Skeletal muscle tissue (tissue), 4 donors: ENCODE data around the gene YPEL4. TPM values are rescaled to one million over a fixed set of nuclear protein-coding genes. Genes with fewer than 3 reads are reported as not detected.

Source experiments
- H3K27ac ChIP-seq: one replicate; pipeline ENCODE4 v1.7.0; 2013; ENCODE audit warnings: mild to moderate bottlenecking, low read depth, low read length, inconsistent platforms
- H3K27me3 ChIP-seq, 3 donors: one replicate each; pipeline ENCODE4 v1.7.0; 2013; ENCODE audit warnings: low read length in 3 of 3; ENCODE audit not compliant: control insufficient read depth in 3 of 3, insufficient read depth in 3 of 3
- H3K36me3 ChIP-seq, 3 donors: one replicate each; pipeline ENCODE4 v1.7.0; 2013; ENCODE audit warnings: low read length in 3 of 3; ENCODE audit not compliant: control insufficient read depth in 3 of 3, insufficient read depth in 3 of 3
- H3K4me1 ChIP-seq, 3 donors: one replicate each; pipeline ENCODE4 v1.7.0; 2013; ENCODE audit warnings: low read length in 3 of 3, mild to moderate bottlenecking in 3 of 3; ENCODE audit not compliant: control insufficient read depth in 3 of 3, insufficient read depth in 3 of 3
- H3K4me3 ChIP-seq, 3 donors: one replicate each; pipeline ENCODE4 v1.7.0; 2013; ENCODE audit warnings: low read length in 3 of 3
- H3K9ac ChIP-seq, 3 donors: one replicate each; pipeline ENCODE4 v1.7.0; 2013; ENCODE audit warnings: low read length in 3 of 3, mild to moderate bottlenecking in 3 of 3, moderate library complexity in 2 of 3, low read depth in 1 of 3
- H3K9me3 ChIP-seq, 3 donors: one replicate each; pipeline ENCODE4 v1.7.0; 2013; ENCODE audit warnings: low read length in 3 of 3; ENCODE audit not compliant: control insufficient read depth in 3 of 3
- total RNA-seq: library from RNA; depleted of rRNA; stranded (reverse); fragments of >200 nt; gene quantifications from one replicate; pipeline ENCODE4 v1.2.3, GENCODE V29; 2014
- donor health status: Osteomylitis.

YPEL4 gene
- total RNA-seq, 1 donor from 2014 or later = 0.52 TPM

- no peaks in the 10 kb centered on the region for H3K36me3 ChIP-seq
- H3K27ac ChIP-seq = no peak overlapping the region
- peaks cover 5 to 22% (median 22%) of the 10 kb centered on the region in 3 donors for H3K27me3 ChIP-seq
- H3K4me1 ChIP-seq = peaks cover 30 to 34% (median 31%) of the 10 kb centered on the region in 3 donors
- H3K4me3 ChIP-seq = peak overlapping the region; percentile 71 to 89 (median 73)
- peak overlapping the region in 2 of 3 donors; percentile 53 to 72 for H3K9ac ChIP-seq
- H3K9me3 ChIP-seq = no peaks in the 10 kb centered on the region
These were observed 12.1 kb downstream of the YPEL4 start for GRCh38 chr11:57637626-57638004.

- peaks cover 5 to 26% (median 25%) of the 10 kb centered on the region in 3 donors for H3K27me3 ChIP-seq
- no peaks in the 10 kb centered on the region for H3K36me3 ChIP-seq
- peaks cover 18 to 24% (median 19%) of the 10 kb centered on the region in 3 donors for H3K4me1 ChIP-seq
- no peak overlapping the region for H3K27ac ChIP-seq
- no peaks in the 10 kb centered on the region for H3K9me3 ChIP-seq
- no peak overlapping the region for H3K4me3 ChIP-seq
- H3K9ac ChIP-seq = no peak overlapping the region
These were observed 14.5 kb downstream of the YPEL4 start for GRCh38 chr11:57635246-57635645.

GRCh38 chr11:57634311-57634710 lies 15.4 kb downstream of the YPEL4 start:
- peaks cover 5 to 26% (median 25%) of the 10 kb centered on the region in 3 donors for H3K27me3 ChIP-seq

GRCh38 chr11:57633394-57634070 lies 16.2 kb downstream of the YPEL4 start:
- H3K36me3 ChIP-seq = no peaks in the 10 kb centered on the region
- no peak overlapping the region for H3K4me3 ChIP-seq
- peaks cover 5 to 23% (median 19%) of the 10 kb centered on the region in 3 donors for H3K27me3 ChIP-seq
- no peak overlapping the region for H3K9ac ChIP-seq
- H3K27ac ChIP-seq = no peak overlapping the region
- H3K9me3 ChIP-seq = no peaks in the 10 kb centered on the region
- peaks cover 6 to 9% (median 9%) of the 10 kb centered on the region in 3 donors for H3K4me1 ChIP-seq

More at GRCh38 chr11:57634311-57634710, 15.4 kb downstream of the YPEL4 start:
- H3K36me3 ChIP-seq = no peaks in the 10 kb centered on the region
- H3K9ac ChIP-seq = no peak overlapping the region
- no peaks in the 10 kb centered on the region for H3K9me3 ChIP-seq
- no peak overlapping the region for H3K27ac ChIP-seq
- H3K4me1 ChIP-seq = peaks cover 10 to 17% (median 16%) of the 10 kb centered on the region in 3 donors
- H3K4me3 ChIP-seq = no peak overlapping the region

- Histone ChIP-seq H3K9me3 (no peaks in the 10 kb centered on the region), H3K4me3 (no peak overlapping the region), H3K36me3 (no peaks in the 10 kb centered on the region), H3K27ac (no peak overlapping the region), H3K27me3 (peaks cover 0 to 12% (median 11%) of the 10 kb centered on the region in 3 donors), H3K4me1 (no peaks in the 10 kb centered on the region), H3K9ac (no peak overlapping the region)
These were observed 17.6 kb downstream of the YPEL4 start for GRCh38 chr11:57632116-57632515.

GRCh38 chr11:57630171-57630570 lies 19.5 kb downstream of the YPEL4 start:
- Histone ChIP-seq H3K4me3 (no peak overlapping the region), H3K9ac (no peak overlapping the region), H3K9me3 (no peaks in the 10 kb centered on the region), H3K27ac (no peak overlapping the region), H3K27me3 (peaks cover 0 to 12% (median 11%) of the 10 kb centered on the region in 3 donors), H3K36me3 (no peaks in the 10 kb centered on the region), H3K4me1 (no peaks in the 10 kb centered on the region)

GRCh38 chr11:57626895-57627294 lies 22.8 kb downstream of the YPEL4 start:
- Histone ChIP-seq H3K27me3 (peaks cover 0 to 3% (median 0%) of the 10 kb centered on the region in 3 donors), H3K4me3 (no peak overlapping the region), H3K9ac (no peak overlapping the region), H3K36me3 (no peaks in the 10 kb centered on the region), H3K27ac (no peak overlapping the region), H3K9me3 (no peaks in the 10 kb centered on the region), H3K4me1 (no peaks in the 10 kb centered on the region)

- Histone ChIP-seq H3K4me3 (no peak overlapping the region), H3K4me1 (no peaks in the 10 kb centered on the region), H3K27ac (no peak overlapping the region), H3K27me3 (no peaks in the 10 kb centered on the region), H3K9me3 (no peaks in the 10 kb centered on the region), H3K9ac (no peak overlapping the region), H3K36me3 (no peaks in the 10 kb centered on the region)
These were observed 24.8 kb downstream of the YPEL4 start for GRCh38 chr11:57624864-57625263.

GRCh38 chr11:57622263-57622662 lies 27.4 kb downstream of the YPEL4 start:
- Histone ChIP-seq H3K4me1 (no peaks in the 10 kb centered on the region), H3K36me3 (no peaks in the 10 kb centered on the region), H3K27ac (no peak overlapping the region), H3K9ac (no peak overlapping the region), H3K4me3 (no peak overlapping the region), H3K27me3 (no peaks in the 10 kb centered on the region), H3K9me3 (peaks cover 0 to 2% (median 0%) of the 10 kb centered on the region in 3 donors)

- Histone ChIP-seq H3K27ac (no peak overlapping the region), H3K9ac (no peak overlapping the region), H3K36me3 (no peaks in the 10 kb centered on the region), H3K9me3 (peaks cover 0 to 2% (median 0%) of the 10 kb centered on the region in 3 donors), H3K4me3 (no peak overlapping the region), H3K4me1 (no peaks in the 10 kb centered on the region), H3K27me3 (no peaks in the 10 kb centered on the region)
These were observed 29.2 kb downstream of the YPEL4 start for GRCh38 chr11:57620467-57620866.
